Inflammatory macrophage treated with lipopolysaccharide for 4 hours (primary cell): ENCODE data around the gene CLNK.
"Not testable (repeated sequence)": the region's sequence is repeated elsewhere in the genome, so short reads cannot be mapped to it uniquely, and the experiment has no call there.

ENCODE experiments used
- DNase-seq: peaks from one replicate; pipeline ENCODE4 v3.0.0-alpha.2; 2020

The CLNK gene

GRCh38 chr4:10574553-10574952 is 110.0 kb downstream of the CLNK start:
- DNase-seq = not testable (repeated sequence)

- no peak for DNase-seq
These were observed 112.7 kb downstream of the CLNK start for GRCh38 chr4:10571909-10572308.

- DNase-seq = no peak
These were observed 115.1 kb downstream of the CLNK start for GRCh38 chr4:10569491-10569890.

GRCh38 chr4:10567766-10568165 is 116.8 kb downstream of the CLNK start:
- DNase-seq = no peak

GRCh38 chr4:10565166-10565780 is 119.3 kb downstream of the CLNK start:
- DNase-seq = no peak

- DNase-seq = peak; percentile 72
These were observed 129.9 kb downstream of the CLNK start for GRCh38 chr4:10554694-10555093.

GRCh38 chr4:10554121-10554520 is 130.4 kb downstream of the CLNK start:
- DNase-seq = peak; percentile 67

GRCh38 chr4:10552591-10553280 is 131.8 kb downstream of the CLNK start:
- no peak for DNase-seq

- no peak for DNase-seq
These were observed 148.7 kb downstream of the CLNK start for GRCh38 chr4:10535912-10536311.

- DNase-seq = no peak
These were observed 149.7 kb downstream of the CLNK start for GRCh38 chr4:10534820-10535219.

GRCh38 chr4:10532155-10532554 is 152.4 kb downstream of the CLNK start:
- DNase-seq = no peak

- DNase-seq = no peak
These were observed 154.3 kb downstream of the CLNK start for GRCh38 chr4:10530137-10530786.

GRCh38 chr4:10529291-10530136 is 155.1 kb downstream of the CLNK start:
- DNase-seq = no peak

- no peak for DNase-seq
These were observed 157.1 kb downstream of the CLNK start for GRCh38 chr4:10527438-10527837.

- DNase-seq = no peak
These were observed 157.9 kb downstream of the CLNK start for GRCh38 chr4:10526429-10527222.

GRCh38 chr4:10524196-10524833 is 160.3 kb downstream of the CLNK start:
- peak; percentile 23 for DNase-seq

GRCh38 chr4:10521424-10521823 is 163.1 kb downstream of the CLNK start:
- no peak for DNase-seq

GRCh38 chr4:10509733-10510132 is 174.8 kb downstream of the CLNK start:
- no peak for DNase-seq

GRCh38 chr4:10506077-10506476 is 178.5 kb downstream of the CLNK start:
- no peak for DNase-seq

GRCh38 chr4:10504570-10505179 is 179.9 kb downstream of the CLNK start:
- DNase-seq = no peak

- DNase-seq = no peak
These were observed 181.9 kb downstream of the CLNK start for GRCh38 chr4:10502717-10503116.

- DNase-seq = no peak
These were observed 183.8 kb downstream of the CLNK start for GRCh38 chr4:10500776-10501175.
